RWPE2 (cell line): ENCODE measurements around the gene NOCT.
"Not testable (repeated sequence)": the region's sequence is repeated elsewhere in the genome, so short reads cannot be mapped to it uniquely, and the experiment has no call there.

ENCODE experiments used
- ATAC-seq: fragments of 200-7000 bp; cut with Tn5 transposase; 3 replicates; pipeline ENCODE4 v1.9.1; 2021; ENCODE audit warnings: low read depth
- DNase-seq: peaks from one replicate; pipeline ENCODE4 v3.0.0-alpha.2; 2020; ENCODE audit warnings: low spot score
- H3K27ac ChIP-seq: fragments of 450-650 bp; 2 replicates; pipeline ENCODE4 v1.5.1; 2017; ENCODE audit warnings: mild to moderate bottlenecking; ENCODE audit not compliant: poor library complexity, severe bottlenecking
- H3K27me3 ChIP-seq: fragments of 250-450 bp; sonication (Bioruptor Pico); 2 replicates; pipeline ENCODE4 v1.5.1; 2021; ENCODE audit warnings: mild to moderate bottlenecking, moderate library complexity; ENCODE audit not compliant: insufficient read depth, poor library complexity, severe bottlenecking
- H3K36me3 ChIP-seq: fragments of 250-450 bp; sonication (Bioruptor Pico); 2 replicates; pipeline ENCODE4 v1.5.1; 2020; ENCODE audit warnings: low read depth, mild to moderate bottlenecking, moderate library complexity
- H3K4me1 ChIP-seq: fragments of 250-450 bp; sonication (Bioruptor Pico); 2 replicates; pipeline ENCODE4 v1.5.1; 2021; ENCODE audit warnings: mild to moderate bottlenecking, moderate library complexity; ENCODE audit not compliant: insufficient read depth, poor library complexity, severe bottlenecking
- H3K4me3 ChIP-seq: fragments of 250-450 bp; sonication (Bioruptor Pico); 2 replicates; pipeline ENCODE4 v1.5.1; 2021; ENCODE audit warnings: mild to moderate bottlenecking, moderate library complexity; ENCODE audit not compliant: severe bottlenecking
- H3K9me3 ChIP-seq: fragments of 250-450 bp; sonication (Bioruptor Pico); 2 replicates; pipeline ENCODE4 v1.5.1; 2021; ENCODE audit warnings: mild to moderate bottlenecking, moderate library complexity; ENCODE audit not compliant: severe bottlenecking
- TF ChIP-seq, protein P1 (sequence below): fragments of 450-650 bp; IDR thresholded peaks from one replicate; pipeline ENCODE4 v1.5.1; 2017; ENCODE audit warnings: mild to moderate bottlenecking, moderate library complexity; ENCODE audit not compliant: poor library complexity, severe bottlenecking

Gene NOCT

DNA sequence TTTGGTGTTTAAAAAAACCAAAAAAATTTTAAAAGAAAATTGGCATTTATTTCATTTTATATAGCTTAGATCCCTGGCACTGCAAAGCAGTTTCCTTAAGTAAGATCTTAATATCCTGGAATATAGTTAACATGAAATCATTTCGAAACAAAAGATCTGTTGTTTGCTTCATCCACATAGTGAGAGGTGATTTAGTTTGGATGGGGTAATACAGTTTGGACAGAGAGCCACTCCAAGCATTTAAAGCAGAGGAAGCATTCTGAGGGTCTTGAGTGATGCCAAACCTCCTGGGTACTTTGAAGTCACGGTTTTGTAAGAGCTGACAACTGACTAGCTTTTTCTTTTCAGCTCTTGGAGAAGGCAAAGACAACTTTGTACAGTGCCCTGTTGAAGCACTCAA lies 28.7 kb downstream of the NOCT start:
- Histone ChIP-seq H3K36me3 (peaks cover 53% of the 10 kb centered on the region), H3K4me3 (no peak overlapping the region), H3K27me3 (no peaks in the 10 kb centered on the region), H3K4me1 (no peaks in the 10 kb centered on the region), H3K9me3 (no peaks in the 10 kb centered on the region), H3K27ac (no peak overlapping the region)
- TF ChIP-seq, protein P1, sequence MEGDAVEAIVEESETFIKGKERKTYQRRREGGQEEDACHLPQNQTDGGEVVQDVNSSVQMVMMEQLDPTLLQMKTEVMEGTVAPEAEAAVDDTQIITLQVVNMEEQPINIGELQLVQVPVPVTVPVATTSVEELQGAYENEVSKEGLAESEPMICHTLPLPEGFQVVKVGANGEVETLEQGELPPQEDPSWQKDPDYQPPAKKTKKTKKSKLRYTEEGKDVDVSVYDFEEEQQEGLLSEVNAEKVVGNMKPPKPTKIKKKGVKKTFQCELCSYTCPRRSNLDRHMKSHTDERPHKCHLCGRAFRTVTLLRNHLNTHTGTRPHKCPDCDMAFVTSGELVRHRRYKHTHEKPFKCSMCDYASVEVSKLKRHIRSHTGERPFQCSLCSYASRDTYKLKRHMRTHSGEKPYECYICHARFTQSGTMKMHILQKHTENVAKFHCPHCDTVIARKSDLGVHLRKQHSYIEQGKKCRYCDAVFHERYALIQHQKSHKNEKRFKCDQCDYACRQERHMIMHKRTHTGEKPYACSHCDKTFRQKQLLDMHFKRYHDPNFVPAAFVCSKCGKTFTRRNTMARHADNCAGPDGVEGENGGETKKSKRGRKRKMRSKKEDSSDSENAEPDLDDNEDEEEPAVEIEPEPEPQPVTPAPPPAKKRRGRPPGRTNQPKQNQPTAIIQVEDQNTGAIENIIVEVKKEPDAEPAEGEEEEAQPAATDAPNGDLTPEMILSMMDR, result no peak
- DNase-seq, result no peak
- ATAC-seq, result no peak

DNA sequence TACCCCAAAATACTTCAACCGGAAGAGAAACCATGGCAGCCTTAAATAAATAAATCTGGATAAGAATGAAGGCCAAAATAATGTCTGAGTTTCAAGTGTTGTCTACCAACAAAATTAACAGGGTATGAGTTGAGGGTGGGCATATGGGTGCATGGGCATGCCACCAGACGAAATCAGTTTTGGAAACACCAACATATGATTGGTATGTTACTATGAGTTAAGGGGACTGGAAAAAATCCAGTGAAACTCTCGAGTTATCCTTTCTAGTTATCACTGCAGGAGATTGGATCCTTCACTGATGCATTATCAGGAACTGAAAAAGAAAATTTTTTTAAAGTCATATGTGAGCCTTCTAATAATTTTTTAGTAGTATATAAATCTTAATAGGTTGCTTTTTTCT lies 32.4 kb downstream of the NOCT start:
- Histone ChIP-seq H3K36me3 (peaks cover 72% of the 10 kb centered on the region), H3K27ac (no peak overlapping the region), H3K27me3 (no peaks in the 10 kb centered on the region), H3K9me3 (no peaks in the 10 kb centered on the region), H3K4me1 (no peaks in the 10 kb centered on the region), H3K4me3 (no peak overlapping the region)
- no peak for DNase-seq
- TF ChIP-seq, protein P1, result no peak
- no peak for ATAC-seq

DNA sequence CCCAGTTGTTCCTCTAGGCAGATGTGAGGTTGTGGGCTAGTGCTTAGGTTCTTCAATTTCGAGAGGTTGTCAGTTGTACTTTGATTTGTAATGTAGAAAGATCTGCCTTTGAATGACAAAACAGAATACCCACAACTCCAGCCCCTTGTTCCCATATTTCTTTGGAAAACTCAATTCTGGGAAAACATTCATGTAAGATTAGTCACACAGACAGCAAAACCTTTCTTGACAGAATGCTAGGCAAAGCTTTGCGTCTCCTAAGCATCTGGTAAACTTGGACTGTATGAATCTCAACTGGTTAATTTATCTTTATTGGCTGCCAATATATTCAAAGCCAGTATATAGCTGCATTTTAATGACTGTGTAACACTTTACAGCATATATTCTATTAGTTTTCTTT lies 34.9 kb downstream of the NOCT start:
- DNase-seq, result no peak
- Histone ChIP-seq H3K27ac (no peak overlapping the region), H3K4me1 (no peaks in the 10 kb centered on the region), H3K27me3 (no peaks in the 10 kb centered on the region), H3K36me3 (peaks cover 76% of the 10 kb centered on the region), H3K4me3 (no peak overlapping the region), H3K9me3 (no peaks in the 10 kb centered on the region)
- TF ChIP-seq, protein P1, result no peak
- no peak for ATAC-seq

DNA sequence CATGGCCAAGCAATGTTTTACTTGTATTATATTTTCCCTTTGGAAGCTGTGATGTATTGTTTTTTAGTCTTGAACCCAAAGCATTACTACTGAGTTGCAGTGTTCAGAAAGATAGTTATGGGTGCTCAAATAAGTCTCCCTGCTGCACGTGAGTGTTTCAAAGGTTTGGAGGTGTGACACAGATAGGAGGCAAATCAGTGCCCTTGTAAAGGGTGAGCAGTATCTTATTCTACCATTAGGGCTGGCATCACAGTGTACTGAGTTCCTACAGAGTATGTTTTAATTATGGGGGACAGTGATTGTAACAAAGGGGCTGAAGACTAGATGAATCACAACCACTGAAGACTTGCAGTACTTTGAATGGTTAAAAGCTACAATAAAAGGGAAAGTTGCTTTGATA lies 38.3 kb downstream of the NOCT start:
- Histone ChIP-seq H3K9me3 (no peaks in the 10 kb centered on the region), H3K4me3 (no peak overlapping the region), H3K36me3 (peaks cover 74% of the 10 kb centered on the region), H3K27ac (no peak overlapping the region), H3K4me1 (no peaks in the 10 kb centered on the region), H3K27me3 (no peaks in the 10 kb centered on the region)
- TF ChIP-seq, protein P1, result no peak
- no peak for DNase-seq
- no peak for ATAC-seq

DNA sequence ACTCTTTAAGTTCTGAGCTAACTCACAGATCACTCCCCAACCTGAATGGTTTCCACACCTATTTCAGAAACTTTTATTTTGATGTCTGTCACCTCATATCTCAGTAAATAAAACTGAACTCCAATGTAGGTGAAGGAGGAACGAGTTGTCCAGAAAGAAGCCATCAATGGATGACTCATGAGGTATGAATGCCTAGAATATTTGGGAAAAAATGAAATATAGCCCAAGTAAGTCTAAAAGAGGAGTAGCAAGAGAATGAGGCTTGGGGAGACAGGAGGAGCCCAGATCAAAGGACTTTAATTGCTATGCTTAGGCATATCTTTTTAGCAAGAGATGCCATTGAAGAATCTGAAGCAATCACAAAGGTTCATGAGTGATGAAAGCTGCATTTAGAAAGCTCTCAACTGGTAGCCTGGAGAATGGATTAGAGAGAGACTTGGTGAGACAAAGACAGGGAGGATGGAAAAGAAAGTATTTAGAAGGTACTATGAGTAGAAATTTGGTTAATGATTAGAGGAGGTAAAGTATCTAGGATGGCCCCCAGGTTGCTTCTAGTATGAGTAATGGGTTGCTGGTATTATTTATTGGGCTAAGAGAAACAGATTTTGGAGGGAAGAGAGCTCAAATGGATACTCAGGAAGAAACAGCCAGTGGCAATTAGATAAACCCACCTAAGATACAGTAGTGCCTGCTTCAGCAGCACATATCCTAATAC lies 39.4 kb downstream of the NOCT start:
- no peaks in the 10 kb centered on the region for H3K4me1 ChIP-seq
- no peak overlapping the region for H3K4me3 ChIP-seq
- TF ChIP-seq, protein P1, result no peak
- no peaks in the 10 kb centered on the region for H3K9me3 ChIP-seq
- H3K36me3 ChIP-seq, result peaks cover 80% of the 10 kb centered on the region
- H3K27ac ChIP-seq, result no peak overlapping the region
- no peaks in the 10 kb centered on the region for H3K27me3 ChIP-seq
- DNase-seq (no peak), ATAC-seq (no peak; the same call in 2 of the 3 replicates)

DNA sequence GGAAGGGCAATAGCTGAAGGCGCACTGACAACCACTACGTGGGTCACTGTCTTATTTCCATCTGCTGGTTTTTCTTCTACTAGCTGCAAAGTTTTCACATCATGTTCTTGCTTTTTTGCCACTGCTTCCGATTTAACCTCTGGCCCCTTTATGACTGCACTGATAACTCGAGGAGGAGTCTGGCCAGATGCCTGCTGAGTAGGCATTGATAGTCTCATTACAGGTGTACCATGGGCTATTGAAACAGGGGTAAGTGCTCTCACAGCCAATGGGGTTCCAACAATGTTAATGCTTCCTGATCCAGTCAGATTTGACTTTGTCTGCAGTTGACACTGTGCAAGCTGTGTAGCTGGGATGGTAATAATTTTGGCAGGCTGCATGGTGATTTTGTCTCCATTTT lies 43.4 kb downstream of the NOCT start:
- H3K27ac ChIP-seq, H3K4me3 ChIP-seq, H3K27me3 ChIP-seq, H3K4me1 ChIP-seq, DNase-seq, H3K9me3 ChIP-seq, ATAC-seq: not testable (repeated sequence)
- H3K36me3 ChIP-seq, result peaks cover 96% of the 10 kb centered on the region
